WTC11 (cell line): ENCODE data around the gene MESD. TPM values are rescaled to one million over a fixed set of nuclear protein-coding genes. Genes with fewer than 3 reads are reported as not detected.

ENCODE experiments used
- ATAC-seq: fragments of 200-7000 bp; cut with Tn5 transposase; 2 replicates; pipeline ENCODE4 v1.10.0; 2021; ENCODE audit warnings: mild to moderate bottlenecking, moderate library complexity
- CTCF ChIA-PET: fragments of 300-600 bp; sonication (Branson Sonifier 250); formaldehyde crosslinking; loops from one replicate; lab custom pipeline; 2021; ENCODE audit warnings: antibody characterized with exemption; lab: Charles Lee
- POLR2A ChIA-PET: fragments of 350-600 bp; sonication (Branson Sonifier 250); formaldehyde crosslinking; loops from one replicate; lab custom pipeline; 2021; ENCODE audit warnings: antibody characterized with exemption; lab: Charles Lee
- DNase-seq: peaks from one replicate; pipeline ENCODE4 v3.0.0; 2021; ENCODE audit warnings: low spot score
- H3K27ac Mint-ChIP-seq: 2 replicates; pipeline ENCODE4 v1.8.0; 2021; ENCODE audit warnings: mixed read lengths
- H3K27me3 Mint-ChIP-seq: 2 replicates; pipeline ENCODE4 v1.8.0; 2021; ENCODE audit warnings: low read depth, mild to moderate bottlenecking, moderate library complexity, mixed read lengths
- H3K36me3 Mint-ChIP-seq: 2 replicates; pipeline ENCODE4 v1.8.0; 2021; ENCODE audit warnings: mixed read lengths
- H3K4me1 Mint-ChIP-seq: 2 replicates; pipeline ENCODE4 v1.8.0; 2022; ENCODE audit warnings: mixed read lengths
- H3K4me3 Mint-ChIP-seq: 2 replicates; pipeline ENCODE4 v1.8.0; 2021; ENCODE audit warnings: mild to moderate bottlenecking, moderate library complexity, mixed read lengths
- H3K9me3 Mint-ChIP-seq: 2 replicates; pipeline ENCODE4 v1.8.0; 2021; ENCODE audit warnings: mixed read lengths
- ARID4B ChIP-seq: sonication (generic); formaldehyde crosslinking; IDR thresholded peaks from 2 replicates; pipeline ENCODE4 v1.8.0; 2023; ENCODE audit warnings: missing genetic modification reagents, mild to moderate bottlenecking, borderline replicate concordance
- CBFB ChIP-seq: sonication (generic); formaldehyde crosslinking; IDR thresholded peaks from 2 replicates; pipeline ENCODE4 v1.8.1; 2022; ENCODE audit warnings: mild to moderate bottlenecking, low read depth, missing genetic modification reagents
- CDX4 ChIP-seq: fragments of 250-450 bp; sonication (Bioruptor Pico); IDR thresholded peaks from 2 replicates; pipeline ENCODE4 v1.9.0; 2021; ENCODE audit warnings: moderate library complexity, mild to moderate bottlenecking, inconsistent platforms, borderline replicate concordance
- ERG ChIP-seq: fragments of 250-450 bp; sonication (Bioruptor Pico); IDR thresholded peaks from 2 replicates; pipeline ENCODE4 v1.8.0; 2021; ENCODE audit warnings: mild to moderate bottlenecking
- ESRRA ChIP-seq: sonication (generic); formaldehyde crosslinking; IDR thresholded peaks from 2 replicates; pipeline ENCODE4 v1.8.1; 2022; ENCODE audit warnings: mild to moderate bottlenecking, missing genetic modification reagents, borderline replicate concordance
- ETV6 ChIP-seq: sonication (generic); formaldehyde crosslinking; IDR thresholded peaks from 2 replicates; pipeline ENCODE4 v1.8.1; 2022; ENCODE audit warnings: mild to moderate bottlenecking, missing genetic modification reagents
- JAZF1 ChIP-seq: fragments of 250-450 bp; sonication (Bioruptor Pico); IDR thresholded peaks from 2 replicates; pipeline ENCODE4 v1.9.0; 2021; ENCODE audit warnings: moderate library complexity, mild to moderate bottlenecking, inconsistent platforms
- KAT7 ChIP-seq: sonication (generic); formaldehyde crosslinking; IDR thresholded peaks from 2 replicates; pipeline ENCODE4 v1.8.1; 2023; ENCODE audit warnings: missing genetic modification reagents, mild to moderate bottlenecking, borderline replicate concordance
- NFATC4 ChIP-seq: fragments of 250-450 bp; sonication (Bioruptor Pico); IDR thresholded peaks from 2 replicates; pipeline ENCODE4 v1.9.0; 2021; ENCODE audit warnings: mild to moderate bottlenecking
- NFE2L1 ChIP-seq: sonication (generic); formaldehyde crosslinking; IDR thresholded peaks from 2 replicates; pipeline ENCODE4 v1.8.1; 2023; ENCODE audit warnings: missing genetic modification reagents
- NR2C2 ChIP-seq: sonication (generic); formaldehyde crosslinking; IDR thresholded peaks from 2 replicates; pipeline ENCODE4 v1.8.0; 2022; ENCODE audit warnings: mild to moderate bottlenecking, missing genetic modification reagents
- PREB ChIP-seq: sonication (generic); formaldehyde crosslinking; IDR thresholded peaks from 2 replicates; pipeline ENCODE4 v1.8.1; 2022; ENCODE audit warnings: mild to moderate bottlenecking, missing genetic modification reagents, moderate library complexity, borderline replicate concordance
- SOX15 ChIP-seq: fragments of 250-450 bp; sonication (Bioruptor Pico); IDR thresholded peaks from 2 replicates; pipeline ENCODE4 v1.9.0; 2021; ENCODE audit warnings: mild to moderate bottlenecking
- ZNF396 ChIP-seq: fragments of 250-450 bp; sonication (Bioruptor Pico); IDR thresholded peaks from 2 replicates; pipeline ENCODE4 v1.8.0; 2021; ENCODE audit warnings: mild to moderate bottlenecking, moderate library complexity, borderline replicate concordance
- ZNF512 ChIP-seq: sonication (generic); formaldehyde crosslinking; IDR thresholded peaks from 2 replicates; pipeline ENCODE4 v1.8.1; 2022; ENCODE audit warnings: missing genetic modification reagents, borderline replicate concordance
- ZNF671 ChIP-seq: fragments of 250-450 bp; sonication (Bioruptor Pico); IDR thresholded peaks from 2 replicates; pipeline ENCODE4 v1.8.0; 2021; ENCODE audit warnings: mild to moderate bottlenecking
- total RNA-seq: library from RNA; stranded (reverse); gene quantifications from 3 replicates; pipeline ENCODE4 v1.2.3, GENCODE V29; 2021
- TF ChIP-seq, protein P1 (sequence below): sonication (generic); formaldehyde crosslinking; IDR thresholded peaks from 2 replicates; pipeline ENCODE4 v1.8.0; 2023; ENCODE audit warnings: mild to moderate bottlenecking, missing genetic modification reagents
- TF ChIP-seq, protein P2 (sequence below): sonication (generic); formaldehyde crosslinking; IDR thresholded peaks from 2 replicates; pipeline ENCODE4 v1.8.1; 2023; ENCODE audit warnings: mild to moderate bottlenecking, missing genetic modification reagents, borderline replicate concordance

The MESD gene
- total RNA-seq, 1 experiment from 2014 or later, result 28.3 TPM

DNA sequence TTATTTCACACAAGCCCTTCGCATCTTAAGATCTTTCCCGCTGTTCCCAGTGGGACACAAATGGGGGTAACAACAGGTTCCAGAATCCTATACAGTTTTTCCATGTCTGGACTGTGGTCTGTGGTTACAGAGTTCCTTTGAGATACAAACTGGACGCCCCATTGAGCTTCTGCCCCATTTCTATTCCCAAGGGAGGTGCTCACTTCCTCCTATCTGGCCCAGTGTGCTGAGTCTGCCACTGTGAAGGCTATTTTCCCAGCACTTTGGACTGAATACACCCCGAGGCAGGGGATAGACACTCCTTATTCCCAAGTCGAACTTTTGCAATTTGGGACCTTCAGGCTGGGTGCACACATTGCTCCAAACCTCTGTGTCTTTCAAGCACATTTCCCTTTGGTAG lies 44.0 kb downstream of the MESD start (continued):
- TF ChIP-seq ARID4B (CRISPR knock-in tag), result no peak
- TF ChIP-seq CBFB (CRISPR knock-in tag), result no peak
- no peak for TF ChIP-seq NR2C2
- no peak for TF ChIP-seq PREB
- TF ChIP-seq, all 79 proteins: peak for 0

- Mint-ChIP-seq H3K27ac (no peak overlapping the region), H3K36me3 (peaks cover 26% of the 10 kb centered on the region), H3K9me3 (no peaks in the 10 kb centered on the region), H3K27me3 (no peaks in the 10 kb centered on the region), H3K4me3 (no peak overlapping the region), H3K4me1 (peaks cover 2% of the 10 kb centered on the region; the same call in 1 of the 2 replicates)
- ChIA-PET POLR2A (no interaction called here), CTCF (no interaction called here)
- DNase-seq (no peak), ATAC-seq (no peak)
- TF ChIP-seq ZNF671 (CRISPR knock-in tag) (no peak), ZNF512 (CRISPR knock-in tag) (no peak), SOX15 (CRISPR knock-in tag) (no peak), JAZF1 (CRISPR knock-in tag) (no peak), ESRRA (CRISPR knock-in tag) (no peak), ERG (CRISPR knock-in tag) (no peak), CDX4 (CRISPR knock-in tag) (no peak), ZNF396 (CRISPR knock-in tag) (no peak), NFE2L1 (CRISPR knock-in tag) (no peak), NFATC4 (no peak), ETV6 (no peak), KAT7 (no peak)
- TF ChIP-seq, protein P1, sequence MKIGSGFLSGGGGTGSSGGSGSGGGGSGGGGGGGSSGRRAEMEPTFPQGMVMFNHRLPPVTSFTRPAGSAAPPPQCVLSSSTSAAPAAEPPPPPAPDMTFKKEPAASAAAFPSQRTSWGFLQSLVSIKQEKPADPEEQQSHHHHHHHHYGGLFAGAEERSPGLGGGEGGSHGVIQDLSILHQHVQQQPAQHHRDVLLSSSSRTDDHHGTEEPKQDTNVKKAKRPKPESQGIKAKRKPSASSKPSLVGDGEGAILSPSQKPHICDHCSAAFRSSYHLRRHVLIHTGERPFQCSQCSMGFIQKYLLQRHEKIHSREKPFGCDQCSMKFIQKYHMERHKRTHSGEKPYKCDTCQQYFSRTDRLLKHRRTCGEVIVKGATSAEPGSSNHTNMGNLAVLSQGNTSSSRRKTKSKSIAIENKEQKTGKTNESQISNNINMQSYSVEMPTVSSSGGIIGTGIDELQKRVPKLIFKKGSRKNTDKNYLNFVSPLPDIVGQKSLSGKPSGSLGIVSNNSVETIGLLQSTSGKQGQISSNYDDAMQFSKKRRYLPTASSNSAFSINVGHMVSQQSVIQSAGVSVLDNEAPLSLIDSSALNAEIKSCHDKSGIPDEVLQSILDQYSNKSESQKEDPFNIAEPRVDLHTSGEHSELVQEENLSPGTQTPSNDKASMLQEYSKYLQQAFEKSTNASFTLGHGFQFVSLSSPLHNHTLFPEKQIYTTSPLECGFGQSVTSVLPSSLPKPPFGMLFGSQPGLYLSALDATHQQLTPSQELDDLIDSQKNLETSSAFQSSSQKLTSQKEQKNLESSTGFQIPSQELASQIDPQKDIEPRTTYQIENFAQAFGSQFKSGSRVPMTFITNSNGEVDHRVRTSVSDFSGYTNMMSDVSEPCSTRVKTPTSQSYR (CRISPR knock-in tag), result no peak
- TF ChIP-seq, protein P2, sequence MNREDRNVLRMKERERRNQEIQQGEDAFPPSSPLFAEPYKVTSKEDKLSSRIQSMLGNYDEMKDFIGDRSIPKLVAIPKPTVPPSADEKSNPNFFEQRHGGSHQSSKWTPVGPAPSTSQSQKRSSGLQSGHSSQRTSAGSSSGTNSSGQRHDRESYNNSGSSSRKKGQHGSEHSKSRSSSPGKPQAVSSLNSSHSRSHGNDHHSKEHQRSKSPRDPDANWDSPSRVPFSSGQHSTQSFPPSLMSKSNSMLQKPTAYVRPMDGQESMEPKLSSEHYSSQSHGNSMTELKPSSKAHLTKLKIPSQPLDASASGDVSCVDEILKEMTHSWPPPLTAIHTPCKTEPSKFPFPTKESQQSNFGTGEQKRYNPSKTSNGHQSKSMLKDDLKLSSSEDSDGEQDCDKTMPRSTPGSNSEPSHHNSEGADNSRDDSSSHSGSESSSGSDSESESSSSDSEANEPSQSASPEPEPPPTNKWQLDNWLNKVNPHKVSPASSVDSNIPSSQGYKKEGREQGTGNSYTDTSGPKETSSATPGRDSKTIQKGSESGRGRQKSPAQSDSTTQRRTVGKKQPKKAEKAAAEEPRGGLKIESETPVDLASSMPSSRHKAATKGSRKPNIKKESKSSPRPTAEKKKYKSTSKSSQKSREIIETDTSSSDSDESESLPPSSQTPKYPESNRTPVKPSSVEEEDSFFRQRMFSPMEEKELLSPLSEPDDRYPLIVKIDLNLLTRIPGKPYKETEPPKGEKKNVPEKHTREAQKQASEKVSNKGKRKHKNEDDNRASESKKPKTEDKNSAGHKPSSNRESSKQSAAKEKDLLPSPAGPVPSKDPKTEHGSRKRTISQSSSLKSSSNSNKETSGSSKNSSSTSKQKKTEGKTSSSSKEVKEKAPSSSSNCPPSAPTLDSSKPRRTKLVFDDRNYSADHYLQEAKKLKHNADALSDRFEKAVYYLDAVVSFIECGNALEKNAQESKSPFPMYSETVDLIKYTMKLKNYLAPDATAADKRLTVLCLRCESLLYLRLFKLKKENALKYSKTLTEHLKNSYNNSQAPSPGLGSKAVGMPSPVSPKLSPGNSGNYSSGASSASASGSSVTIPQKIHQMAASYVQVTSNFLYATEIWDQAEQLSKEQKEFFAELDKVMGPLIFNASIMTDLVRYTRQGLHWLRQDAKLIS, result no peak
Measured at GRCh38 chr15:80944818-80945217, 44.8 kb downstream of the MESD start.
